ENCODE results near the gene UBA52. TPM values are rescaled to one million over a fixed set of nuclear protein-coding genes. Genes with fewer than 3 reads are reported as not detected.

The UBA52 gene
- total RNA-seq, 2 donors from 2014 or later, result 991 to 1,174 TPM

- no peak for DNase-seq
- no peaks in the 10 kb centered on the region for H3K4me1 ChIP-seq
- intact Hi-C loops (cut with DNase I), result no loop called here
- no peaks in the 10 kb centered on the region for H3K9me3 ChIP-seq
- no peaks in the 10 kb centered on the region for H3K36me3 ChIP-seq
- no peak for TF ChIP-seq CTCF (IDR thresholded peaks at IDR 0.05)
- H3K4me3 ChIP-seq, result no peak overlapping the region
- H3K27ac ChIP-seq, result no peak overlapping the region
- H3K27me3 ChIP-seq, result peaks cover 95% of the 10 kb centered on the region
- H3K9ac ChIP-seq (ENCODE audit: low read depth in 2 of 2, low read length in 2 of 2), result no peak overlapping the region
These were observed 36.6 kb downstream of the UBA52 start for GRCh38 chr19:18608102-18608804.

- TF ChIP-seq CTCF (IDR thresholded peaks at IDR 0.05), result no peak
- Histone ChIP-seq H3K36me3 (no peaks in the 10 kb centered on the region), H3K4me3 (no peak overlapping the region), H3K27me3 (peaks cover 95% of the 10 kb centered on the region), H3K27ac (no peak overlapping the region), H3K9ac (ENCODE audit: low read depth in 2 of 2, low read length in 2 of 2) (no peak overlapping the region), H3K9me3 (no peaks in the 10 kb centered on the region), H3K4me1 (no peaks in the 10 kb centered on the region)
- intact Hi-C loops (cut with DNase I), result no loop called here
- DNase-seq, result no peak
These were observed 37.4 kb downstream of the UBA52 start for GRCh38 chr19:18608805-18609716.

- intact Hi-C loops (cut with DNase I), result no loop called here
These were observed 38.0 kb downstream of the UBA52 start for GRCh38 chr19:18609717-18610051.

GRCh38 chr19:18610245-18610555, 38.5 kb downstream of the UBA52 start:
- Histone ChIP-seq H3K4me1 (no peaks in the 10 kb centered on the region), H3K9ac (ENCODE audit: low read depth in 2 of 2, low read length in 2 of 2) (no peak overlapping the region)

More at GRCh38 chr19:18609717-18610051, 38.0 kb downstream of the UBA52 start:
- Histone ChIP-seq H3K4me1 (no peaks in the 10 kb centered on the region), H3K27me3 (peaks cover 95% of the 10 kb centered on the region), H3K4me3 (no peak overlapping the region), H3K36me3 (no peaks in the 10 kb centered on the region), H3K9me3 (no peaks in the 10 kb centered on the region), H3K9ac (ENCODE audit: low read depth in 2 of 2, low read length in 2 of 2) (no peak overlapping the region), H3K27ac (no peak overlapping the region)
- TF ChIP-seq CTCF (IDR thresholded peaks at IDR 0.05), result no peak
- no peak for DNase-seq

More at GRCh38 chr19:18610245-18610555, 38.5 kb downstream of the UBA52 start:
- intact Hi-C loops (cut with DNase I), result no loop called here
- no peaks in the 10 kb centered on the region for H3K9me3 ChIP-seq
- no peak for DNase-seq
- peaks cover 89% of the 10 kb centered on the region for H3K27me3 ChIP-seq
- no peak overlapping the region for H3K27ac ChIP-seq
- H3K36me3 ChIP-seq, result no peaks in the 10 kb centered on the region
- TF ChIP-seq CTCF (IDR thresholded peaks at IDR 0.05), result no peak
- H3K4me3 ChIP-seq, result no peak overlapping the region
